ENCODE results near the gene PRH2. TPM values are rescaled to one million over a fixed set of nuclear protein-coding genes. Genes with fewer than 3 reads are reported as not detected.

PRH2 gene
- total RNA-seq, 1 experiment from 2014 or later = not detected

DNA sequence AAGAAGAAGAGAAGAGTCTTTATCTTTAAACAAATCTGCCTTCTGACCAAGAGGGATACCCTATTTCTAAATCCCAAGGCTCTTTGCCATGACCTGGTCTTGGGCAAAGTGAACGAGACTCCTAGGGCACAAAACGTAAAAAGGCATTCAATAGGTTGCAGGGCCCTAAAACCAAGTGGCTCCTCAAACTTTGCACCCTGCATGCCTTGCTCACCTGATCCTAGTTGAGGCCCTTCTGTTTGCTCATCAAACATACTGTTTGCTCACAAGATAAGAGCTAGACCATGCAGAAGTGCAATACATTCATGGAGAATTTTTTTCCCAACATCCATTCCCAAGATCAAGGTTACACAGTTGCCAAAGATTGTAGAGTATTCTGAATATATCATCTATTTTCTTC lies 37.1 kb upstream of the PRH2 start:
- Histone ChIP-seq H3K4me3 (replicated peaks in 1 of 2; ENCODE audit: low read depth in 1 of 2, low read length in 2 of 2) (no peak overlapping the region), H2AFZ (ENCODE audit: low read depth, low read length, poor library complexity, severe bottlenecking) (no peak overlapping the region), H4K20me1 (ENCODE audit: insufficient read depth) (no peaks in the 10 kb centered on the region), H3K79me2 (ENCODE audit: insufficient read depth, low read length) (no peaks in the 10 kb centered on the region), H3K27me3 (ENCODE audit: insufficient read depth, low read length) (no peaks in the 10 kb centered on the region), H3K9ac (ENCODE audit: low read length) (no peak overlapping the region), H3K4me2 (ENCODE audit: low read length) (no peak overlapping the region), H3K9me3 (ENCODE audit: control insufficient read depth in 1 of 2, insufficient read depth in 1 of 2, low read depth in 1 of 2, low read length in 2 of 2) (no peaks in the 10 kb centered on the region), H3K36me3 (ENCODE audit: control insufficient read depth in 1 of 2, insufficient read depth in 2 of 2, low read length in 2 of 2) (no peaks in the 10 kb centered on the region), H3K9me2 (ENCODE audit: insufficient read depth) (no peaks in the 10 kb centered on the region), H3K4me1 (ENCODE audit: control insufficient read depth in 1 of 2, insufficient read depth in 2 of 2, low read length in 2 of 2) (no peaks in the 10 kb centered on the region), H3K27ac (ENCODE audit: low read depth, low read length) (no peak overlapping the region)
- DNase-seq (ENCODE audit: low read depth, low spot score) (no peak), ATAC-seq (no peak)
- ChIA-PET CTCF (no interaction called here), RAD21 (ENCODE audit: low non-redundant PET in 1 of 2, low total read pairs in 2 of 2, uncharacterized antibody in 2 of 2, unreplicated experiment in 2 of 2) (no interaction called here), POLR2A (no interaction called here)
- intact Hi-C loops (cut with micrococcal nuclease) = no loop called here
- no peak for TF ChIP-seq EZH2phosphoT487 (IDR thresholded peaks at IDR 0.05; ENCODE audit: borderline replicate concordance)
- TF ChIP-seq, protein P1, sequence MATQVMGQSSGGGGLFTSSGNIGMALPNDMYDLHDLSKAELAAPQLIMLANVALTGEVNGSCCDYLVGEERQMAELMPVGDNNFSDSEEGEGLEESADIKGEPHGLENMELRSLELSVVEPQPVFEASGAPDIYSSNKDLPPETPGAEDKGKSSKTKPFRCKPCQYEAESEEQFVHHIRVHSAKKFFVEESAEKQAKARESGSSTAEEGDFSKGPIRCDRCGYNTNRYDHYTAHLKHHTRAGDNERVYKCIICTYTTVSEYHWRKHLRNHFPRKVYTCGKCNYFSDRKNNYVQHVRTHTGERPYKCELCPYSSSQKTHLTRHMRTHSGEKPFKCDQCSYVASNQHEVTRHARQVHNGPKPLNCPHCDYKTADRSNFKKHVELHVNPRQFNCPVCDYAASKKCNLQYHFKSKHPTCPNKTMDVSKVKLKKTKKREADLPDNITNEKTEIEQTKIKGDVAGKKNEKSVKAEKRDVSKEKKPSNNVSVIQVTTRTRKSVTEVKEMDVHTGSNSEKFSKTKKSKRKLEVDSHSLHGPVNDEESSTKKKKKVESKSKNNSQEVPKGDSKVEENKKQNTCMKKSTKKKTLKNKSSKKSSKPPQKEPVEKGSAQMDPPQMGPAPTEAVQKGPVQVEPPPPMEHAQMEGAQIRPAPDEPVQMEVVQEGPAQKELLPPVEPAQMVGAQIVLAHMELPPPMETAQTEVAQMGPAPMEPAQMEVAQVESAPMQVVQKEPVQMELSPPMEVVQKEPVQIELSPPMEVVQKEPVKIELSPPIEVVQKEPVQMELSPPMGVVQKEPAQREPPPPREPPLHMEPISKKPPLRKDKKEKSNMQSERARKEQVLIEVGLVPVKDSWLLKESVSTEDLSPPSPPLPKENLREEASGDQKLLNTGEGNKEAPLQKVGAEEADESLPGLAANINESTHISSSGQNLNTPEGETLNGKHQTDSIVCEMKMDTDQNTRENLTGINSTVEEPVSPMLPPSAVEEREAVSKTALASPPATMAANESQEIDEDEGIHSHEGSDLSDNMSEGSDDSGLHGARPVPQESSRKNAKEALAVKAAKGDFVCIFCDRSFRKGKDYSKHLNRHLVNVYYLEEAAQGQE (IDR thresholded peaks at IDR 0.05; ENCODE audit: low read depth) = no peak
- no peak for TF ChIP-seq TCF7L2 (IDR thresholded peaks at IDR 0.05; ENCODE audit: borderline replicate concordance, extremely low read depth, insufficient read depth, insufficient read length)
- no peak for TF ChIP-seq ZFX (IDR thresholded peaks at IDR 0.05)
- TF ChIP-seq, protein P2, sequence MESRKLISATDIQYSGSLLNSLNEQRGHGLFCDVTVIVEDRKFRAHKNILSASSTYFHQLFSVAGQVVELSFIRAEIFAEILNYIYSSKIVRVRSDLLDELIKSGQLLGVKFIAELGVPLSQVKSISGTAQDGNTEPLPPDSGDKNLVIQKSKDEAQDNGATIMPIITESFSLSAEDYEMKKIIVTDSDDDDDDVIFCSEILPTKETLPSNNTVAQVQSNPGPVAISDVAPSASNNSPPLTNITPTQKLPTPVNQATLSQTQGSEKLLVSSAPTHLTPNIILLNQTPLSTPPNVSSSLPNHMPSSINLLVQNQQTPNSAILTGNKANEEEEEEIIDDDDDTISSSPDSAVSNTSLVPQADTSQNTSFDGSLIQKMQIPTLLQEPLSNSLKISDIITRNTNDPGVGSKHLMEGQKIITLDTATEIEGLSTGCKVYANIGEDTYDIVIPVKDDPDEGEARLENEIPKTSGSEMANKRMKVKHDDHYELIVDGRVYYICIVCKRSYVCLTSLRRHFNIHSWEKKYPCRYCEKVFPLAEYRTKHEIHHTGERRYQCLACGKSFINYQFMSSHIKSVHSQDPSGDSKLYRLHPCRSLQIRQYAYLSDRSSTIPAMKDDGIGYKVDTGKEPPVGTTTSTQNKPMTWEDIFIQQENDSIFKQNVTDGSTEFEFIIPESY (IDR thresholded peaks at IDR 0.05; ENCODE audit: extremely low read depth, insufficient replicate concordance, low read length) = no peak
- TF ChIP-seq POLR2AphosphoS5 (IDR thresholded peaks at IDR 0.05; ENCODE audit: low read depth, low read length) = no peak
- no peak for TF ChIP-seq CBX3 (IDR thresholded peaks at IDR 0.05; ENCODE audit: low read depth)
- no peak for TF ChIP-seq YY1 (IDR thresholded peaks at IDR 0.05; ENCODE audit: extremely low read depth, insufficient replicate concordance, low read depth, low read length)
- TF ChIP-seq FOSL1 (IDR thresholded peaks at IDR 0.05; ENCODE audit: low read depth) = no peak
- no peak for TF ChIP-seq JUND (IDR thresholded peaks at IDR 0.05)
- TF ChIP-seq SRF (IDR thresholded peaks at IDR 0.05; ENCODE audit: low read depth) = no peak
- TF ChIP-seq EGR1 (IDR thresholded peaks at IDR 0.05; ENCODE audit: low read depth) = no peak
- BruUV-seq (replicated peaks) = no TSS peak
